Left lung (tissue), 10 donors: ENCODE measurements around the gene KCNMB2. TPM values are rescaled to one million over a fixed set of nuclear protein-coding genes. Genes with fewer than 3 reads are reported as not detected.

Experiments
- ATAC-seq: fragments of 200-7000 bp; cut with Tn5 transposase; one replicate; pipeline ENCODE4 v1.9.1; 2020; ENCODE audit warnings: moderate library complexity
- DNase-seq, 4 donors: peaks; one replicate each; pipeline ENCODE4 v3.0.0-alpha.2; 2013 to 2020
- H3K27ac ChIP-seq, 2 donors: fragments of 200-600 bp; sonication (generic) in 1 of 2; one replicate each; pipeline versions ENCODE4 v1.5.0 to v1.8.0; 2020 to 2021
- H3K27me3 ChIP-seq, 2 donors: fragments of 200-600 bp; sonication (generic) in 1 of 2; one replicate each; pipeline versions ENCODE4 v1.5.0 to v1.8.0; 2020 to 2021
- H3K36me3 ChIP-seq, 2 donors: fragments of 200-600 bp; sonication (generic) in 1 of 2; one replicate each; pipeline versions ENCODE4 v1.5.0 to v1.8.0; 2020 to 2021
- H3K4me1 ChIP-seq, 2 donors: fragments of 200-600 bp; one replicate each; pipeline ENCODE4 v1.8.0; 2021
- H3K4me3 ChIP-seq, 2 donors: fragments of 200-600 bp; sonication (generic) in 1 of 2; one replicate each; pipeline versions ENCODE4 v1.5.0 to v1.8.0; 2020 to 2021; ENCODE audit warnings: mild to moderate bottlenecking in 1 of 2
- H3K9me3 ChIP-seq, 2 donors: fragments of 200-600 bp; sonication (generic) in 1 of 2; one replicate each; pipeline versions ENCODE4 v1.5.0 to v1.8.0; 2020 to 2021
- CTCF ChIP-seq, 2 donors: fragments of 200-600 bp; sonication (generic) in 1 of 2; IDR thresholded peaks; one replicate each; pipeline versions ENCODE4 v1.5.0 to v1.8.0; 2021; ENCODE audit warnings: antibody characterized with exemption in 2 of 2
- intact Hi-C, 2 donors: fragments of 100-400 bp; cut with DNase I; formaldehyde crosslinking; loops; one replicate each; pipeline versions ENCODE4 v1.11.2 to v1.14.2; 2022
- polyA plus RNA-seq, 6 donors: library from polyadenylated mRNA; unstranded; fragments of 120-200 nt; gene quantifications; one replicate each; pipeline ENCODE4 v1.2.1, GENCODE V29; 2013; ENCODE audit not compliant: insufficient read length in 6 of 6
- total RNA-seq, 2 donors: library from RNA; stranded (reverse); fragmentation: NEBNext Ultra II Directional; extraction: Animal tissue kit (Norgen Biotek cat#: 25700); gene quantifications; one replicate each; pipeline ENCODE4 v1.2.1, GENCODE V29; 2021
- donor health status: DM: no; HTN: yes; CAD: no.
- donor health status: DM: no; HTN: no; CAD: no.

KCNMB2 gene
- total and polyA plus RNA-seq, 8 donors = 0.45 to 16.9 (median 12.1) TPM

GRCh38 chr3:178680489-178680888 is 144.3 kb downstream of the KCNMB2 start:
- H3K4me3 ChIP-seq = no peak overlapping the region
- no peak for DNase-seq
- H3K27me3 ChIP-seq = no peaks in the 10 kb centered on the region
- H3K27ac ChIP-seq = no peak overlapping the region
- ATAC-seq = no peak
- no peaks in the 10 kb centered on the region for H3K36me3 ChIP-seq
- intact Hi-C loops = no loop called here
- TF ChIP-seq CTCF (IDR thresholded peaks at IDR 0.05) = no peak
- H3K9me3 ChIP-seq = peaks cover 0 to 3% of the 10 kb centered on the region in 2 donors
- no peaks in the 10 kb centered on the region for H3K4me1 ChIP-seq

- intact Hi-C loops = no loop called here
- ATAC-seq (no peak), DNase-seq (no peak)
- Histone ChIP-seq H3K27me3 (no peaks in the 10 kb centered on the region), H3K4me3 (no peak overlapping the region), H3K4me1 (no peaks in the 10 kb centered on the region), H3K9me3 (peaks cover 0 to 3% of the 10 kb centered on the region in 2 donors), H3K27ac (no peak overlapping the region), H3K36me3 (no peaks in the 10 kb centered on the region)
- no peak for TF ChIP-seq CTCF (IDR thresholded peaks at IDR 0.05)
Measured at GRCh38 chr3:178684881-178685590, 148.8 kb downstream of the KCNMB2 start.

GRCh38 chr3:178685591-178685906 is 149.3 kb downstream of the KCNMB2 start:
- Histone ChIP-seq H3K27me3 (no peaks in the 10 kb centered on the region), H3K27ac (no peak overlapping the region), H3K36me3 (no peaks in the 10 kb centered on the region), H3K4me1 (no peaks in the 10 kb centered on the region), H3K4me3 (no peak overlapping the region), H3K9me3 (peaks cover 0 to 3% of the 10 kb centered on the region in 2 donors)
- no peak for TF ChIP-seq CTCF (IDR thresholded peaks at IDR 0.05)
- intact Hi-C loops = no loop called here
- DNase-seq (no peak), ATAC-seq (no peak)

GRCh38 chr3:178686826-178687225 is 150.6 kb downstream of the KCNMB2 start:
- intact Hi-C loops = no loop called here
- no peaks in the 10 kb centered on the region for H3K4me1 ChIP-seq
- no peak overlapping the region for H3K4me3 ChIP-seq
- no peak for ATAC-seq
- DNase-seq = no peak
- no peaks in the 10 kb centered on the region for H3K27me3 ChIP-seq
- H3K9me3 ChIP-seq = peaks cover 0 to 4% of the 10 kb centered on the region in 2 donors
- no peaks in the 10 kb centered on the region for H3K36me3 ChIP-seq
- no peak for TF ChIP-seq CTCF (IDR thresholded peaks at IDR 0.05)
- no peak overlapping the region for H3K27ac ChIP-seq

GRCh38 chr3:178690571-178690970 is 154.3 kb downstream of the KCNMB2 start:
- Histone ChIP-seq H3K9me3 (peaks cover 0 to 26% of the 10 kb centered on the region in 2 donors), H3K27ac (no peak overlapping the region), H3K36me3 (no peaks in the 10 kb centered on the region), H3K27me3 (no peaks in the 10 kb centered on the region), H3K4me3 (no peak overlapping the region), H3K4me1 (no peaks in the 10 kb centered on the region)
- intact Hi-C loops = no loop called here
- ATAC-seq (no peak), DNase-seq (no peak)
- TF ChIP-seq CTCF (IDR thresholded peaks at IDR 0.05) = no peak
